NB4 (cell line): ENCODE measurements around the gene CMA1.

ENCODE experiments used
- CTCF ChIP-seq: IDR thresholded peaks from one replicate; pipeline ENCODE4 v1.5.1; 2012; ENCODE audit warnings: low read depth, low read length
- POLR2A ChIP-seq: IDR thresholded peaks from 2 replicates; pipeline ENCODE4 v1.6.1; 2011; ENCODE audit warnings: mild to moderate bottlenecking; ENCODE audit not compliant: insufficient read length; ENCODE audit errors: extremely low read depth

- TF ChIP-seq CTCF (no peak), POLR2A (no peak)
Measured at GRCh38 chr14:24535737-24536136, 27.7 kb upstream of the CMA1 start.
